IMR-90 (cell line): Measurements from ENCODE around the gene CAMK2B.

ENCODE experiments used
- CEBPB ChIP-seq: IDR thresholded peaks from 2 replicates; pipeline ENCODE4 v1.6.1; 2012; ENCODE audit warnings: low read depth, low read length, improper control_type of control experiment
- CTCF ChIP-seq: conservative IDR thresholded peaks from 2 replicates; pipeline ENCODE4 v1.5.1; 2012; ENCODE audit warnings: mild to moderate bottlenecking, low read depth, low read length, improper control_type of control experiment
- MXI1 ChIP-seq: IDR thresholded peaks from 2 replicates; pipeline ENCODE4 v1.6.1; 2012; ENCODE audit warnings: low read depth, mild to moderate bottlenecking, low read length, moderate library complexity, borderline replicate concordance
- POLR2A ChIP-seq: IDR thresholded peaks from 2 replicates; pipeline ENCODE4 v1.6.1; 2012; ENCODE audit warnings: mild to moderate bottlenecking, low read depth, low read length
- RAD21 ChIP-seq: IDR thresholded peaks from 2 replicates; pipeline ENCODE4 v1.6.1; 2012; ENCODE audit warnings: low read length, improper control_type of control experiment
- RCOR1 ChIP-seq: IDR thresholded peaks from 2 replicates; pipeline ENCODE4 v1.6.1; 2012; ENCODE audit warnings: mild to moderate bottlenecking, low read length, improper control_type of control experiment; ENCODE audit not compliant: insufficient replicate concordance
- SMC3 ChIP-seq: fragments of 150-350 bp; IDR thresholded peaks from 2 replicates; pipeline ENCODE4 v1.6.1; 2016; ENCODE audit warnings: low read depth, mild to moderate bottlenecking, antibody characterized with exemption, low read length, moderate library complexity

- no peak for TF ChIP-seq CTCF
- no peak for TF ChIP-seq SMC3
- no peak for TF ChIP-seq POLR2A
- no peak for TF ChIP-seq CEBPB
- no peak for TF ChIP-seq RCOR1
- no peak for TF ChIP-seq RAD21
- no peak for TF ChIP-seq MXI1
Measured at GRCh38 chr7:44327981-44328380, 2.6 kb upstream of the CAMK2B start.
